Kidney (tissue), 14 donors: ENCODE data around the gene ARHGEF40. TPM values are rescaled to one million over a fixed set of nuclear protein-coding genes. Genes with fewer than 3 reads are reported as not detected.

Experiments
- DNase-seq, 5 donors: peaks; one replicate each; pipeline ENCODE4 v3.0.0-alpha.2; 2013 to 2020
- FAIRE-seq: peaks from 2 replicates; lab custom pipeline; 2012; peaks lifted over from hg19 to GRCh38; lab: Jason Lieb, UNC
- H3K27ac ChIP-seq, 2 donors: one replicate each; pipeline ENCODE4 v1.7.0; 2013; ENCODE audit warnings: low read depth in 2 of 2, low read length in 2 of 2, inconsistent platforms in 1 of 2
- H3K27me3 ChIP-seq: one replicate; pipeline ENCODE4 v1.7.1; 2013; ENCODE audit warnings: low read length, inconsistent platforms; ENCODE audit not compliant: control insufficient read depth, insufficient read depth
- H3K36me3 ChIP-seq, 3 donors: one replicate each; pipeline versions ENCODE4 v1.7.0 to v1.7.1; 2013; ENCODE audit warnings: low read length in 3 of 3, control low read depth in 1 of 3, inconsistent platforms in 1 of 3; ENCODE audit not compliant: insufficient read depth in 3 of 3, control insufficient read depth in 2 of 3
- H3K4me1 ChIP-seq, 3 donors: one replicate each; pipeline versions ENCODE4 v1.7.0 to v1.7.1; 2013; ENCODE audit warnings: low read length in 3 of 3, inconsistent platforms in 1 of 3, low read depth in 1 of 3; ENCODE audit not compliant: control insufficient read depth in 2 of 3, insufficient read depth in 2 of 3
- H3K4me3 ChIP-seq, 3 donors: one replicate each; pipeline versions ENCODE4 v1.7.0 to v1.8.1; 2013; ENCODE audit warnings: low read length in 3 of 3, control low read depth in 1 of 3, inconsistent platforms in 1 of 3
- H3K9ac ChIP-seq, 3 donors: one replicate each; pipeline versions ENCODE4 v1.7.0 to v1.7.1; 2013; ENCODE audit warnings: low read length in 3 of 3, control low read depth in 1 of 3, inconsistent platforms in 1 of 3
- H3K9me3 ChIP-seq, 3 donors: one replicate each; pipeline versions ENCODE4 v1.7.0 to v1.7.1; 2013; ENCODE audit warnings: low read length in 3 of 3, control low read depth in 1 of 3, inconsistent platforms in 1 of 3; ENCODE audit not compliant: control insufficient read depth in 2 of 3, insufficient read depth in 1 of 3
- intact Hi-C: fragments of 100-400 bp; cut with DNase I; formaldehyde crosslinking; loops from one replicate; pipeline ENCODE4 v1.11.1; 2022
- polyA plus RNA-seq: library from polyadenylated mRNA; stranded (reverse); fragments of 350-450 nt; fragmentation: Illumina TruSeq; extraction: RNeasy Lipid Tissue Mini Kit (QIAGEN cat#74804); gene quantifications from one replicate; pipeline ENCODE4 v1.2.3, GENCODE V29; 2014; ENCODE audit warnings: low read depth, low replicate concordance; ENCODE audit not compliant: insufficient read depth
- total RNA-seq: library from RNA; stranded (reverse); fragmentation: NEBNext Ultra II Directional; extraction: Animal tissue kit (Norgen Biotek cat#: 25700); gene quantifications from one replicate; pipeline ENCODE4 v1.2.1, GENCODE V29; 2021
- TF ChIP-seq, protein P1 (sequence below): IDR thresholded peaks from 3 replicates; pipeline ENCODE4 v1.5.1; 2012; ENCODE audit warnings: mild to moderate bottlenecking, moderate library complexity, borderline replicate concordance; ENCODE audit not compliant: insufficient read depth; ENCODE audit errors: extremely low read depth
- donor health status: control.
- donor health status: control.
- donor health status: control.
- donor health status: control.
- donor health status: control.
- donor health status: DM: yes; HTN: yes; CAD: no.
- donor health status: Normal renal cell carcinoma (clear cell type).

ARHGEF40 gene
- total and polyA plus RNA-seq, 2 donors from 2014 or later: 15.9 to 25.6 TPM

DNA sequence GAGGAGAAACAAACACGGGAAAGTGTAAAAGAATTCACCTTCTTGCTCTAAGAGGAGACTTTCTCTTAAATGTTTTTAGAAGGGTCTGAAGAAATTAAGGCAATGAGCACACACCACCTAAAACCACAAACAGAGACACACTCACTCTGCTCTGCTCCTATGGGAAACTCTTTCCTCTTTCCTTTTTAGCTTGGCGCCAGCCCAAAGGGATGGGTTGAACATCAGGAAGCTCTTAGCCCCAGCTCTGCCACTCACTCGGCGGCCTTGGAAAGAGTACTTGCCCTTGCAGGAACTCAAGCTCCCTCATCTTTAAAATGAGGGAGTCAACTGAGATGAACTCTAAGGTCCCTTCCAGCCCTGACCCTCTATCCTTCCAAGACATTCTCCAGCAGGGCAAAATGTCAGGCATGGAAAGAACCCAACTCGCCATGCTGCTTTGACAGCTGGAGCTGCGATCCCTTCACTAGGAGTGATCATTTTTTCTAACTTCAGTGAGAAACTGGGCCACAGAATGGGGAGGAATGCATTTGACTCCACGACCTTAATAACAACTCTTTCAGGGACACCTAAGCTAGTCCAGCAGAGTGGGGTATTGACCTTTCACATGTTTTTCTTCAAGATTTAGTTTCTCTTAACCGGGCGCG, 13.5 kb upstream of the ARHGEF40 start:
- TF ChIP-seq, protein P1, sequence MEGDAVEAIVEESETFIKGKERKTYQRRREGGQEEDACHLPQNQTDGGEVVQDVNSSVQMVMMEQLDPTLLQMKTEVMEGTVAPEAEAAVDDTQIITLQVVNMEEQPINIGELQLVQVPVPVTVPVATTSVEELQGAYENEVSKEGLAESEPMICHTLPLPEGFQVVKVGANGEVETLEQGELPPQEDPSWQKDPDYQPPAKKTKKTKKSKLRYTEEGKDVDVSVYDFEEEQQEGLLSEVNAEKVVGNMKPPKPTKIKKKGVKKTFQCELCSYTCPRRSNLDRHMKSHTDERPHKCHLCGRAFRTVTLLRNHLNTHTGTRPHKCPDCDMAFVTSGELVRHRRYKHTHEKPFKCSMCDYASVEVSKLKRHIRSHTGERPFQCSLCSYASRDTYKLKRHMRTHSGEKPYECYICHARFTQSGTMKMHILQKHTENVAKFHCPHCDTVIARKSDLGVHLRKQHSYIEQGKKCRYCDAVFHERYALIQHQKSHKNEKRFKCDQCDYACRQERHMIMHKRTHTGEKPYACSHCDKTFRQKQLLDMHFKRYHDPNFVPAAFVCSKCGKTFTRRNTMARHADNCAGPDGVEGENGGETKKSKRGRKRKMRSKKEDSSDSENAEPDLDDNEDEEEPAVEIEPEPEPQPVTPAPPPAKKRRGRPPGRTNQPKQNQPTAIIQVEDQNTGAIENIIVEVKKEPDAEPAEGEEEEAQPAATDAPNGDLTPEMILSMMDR: no peak
- Histone ChIP-seq H3K27ac (no peak overlapping the region), H3K27me3 (no peaks in the 10 kb centered on the region), H3K4me3 (no peak overlapping the region), H3K9ac (no peak overlapping the region), H3K36me3 (no peaks in the 10 kb centered on the region), H3K9me3 (no peaks in the 10 kb centered on the region), H3K4me1 (peaks cover 0 to 21% (median 5%) of the 10 kb centered on the region in 3 donors)
- DNase-seq (no peak), FAIRE-seq (no peak)
- intact Hi-C loops: no loop called here

DNA sequence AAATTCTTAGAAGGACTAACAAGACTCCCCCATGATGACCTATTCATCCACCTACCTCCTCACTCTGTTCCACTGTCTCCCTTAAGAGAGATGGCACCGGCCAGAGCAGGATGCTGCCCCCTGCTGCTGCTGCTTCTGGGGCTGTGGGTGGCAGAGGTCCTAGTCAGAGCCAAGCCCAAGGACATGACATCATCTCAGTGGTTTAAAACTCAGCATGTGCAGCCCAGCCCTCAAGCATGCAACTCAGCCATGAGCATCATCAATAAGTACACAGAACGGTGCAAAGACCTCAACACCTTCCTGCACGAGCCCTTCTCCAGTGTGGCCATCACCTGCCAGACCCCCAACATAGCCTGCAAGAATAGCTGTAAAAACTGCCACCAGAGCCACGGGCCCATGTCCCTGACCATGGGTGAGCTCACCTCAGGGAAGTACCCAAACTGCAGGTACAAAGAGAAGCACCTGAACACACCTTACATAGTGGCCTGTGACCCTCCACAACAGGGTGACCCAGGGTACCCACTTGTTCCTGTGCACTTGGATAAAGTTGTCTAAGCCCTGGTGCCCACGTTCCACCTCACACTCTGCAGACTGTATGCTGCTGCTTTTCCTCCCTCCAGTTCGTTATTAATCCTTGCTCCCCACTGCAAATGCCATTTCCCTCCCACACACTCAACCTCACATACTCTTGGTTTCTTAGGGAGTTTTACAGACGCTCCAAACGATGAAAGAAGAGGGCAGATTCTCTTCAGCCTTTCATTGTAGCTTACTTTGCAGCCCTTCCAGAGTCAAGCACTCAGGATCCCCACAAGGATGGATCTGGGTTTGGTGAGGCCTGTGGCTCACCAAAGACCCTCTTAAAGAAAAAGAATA, 12.1 kb upstream of the ARHGEF40 start, which contains the start of gene RNASE8:
Gene RNASE8, plus strand, starts transcription at position 20 of the 873 bp plus-strand sequence. Its CDS starts 71 bp downstream, at position 91.
- no peaks in the 10 kb centered on the region for H3K27me3 ChIP-seq
- no peak within 1 kb of the TSS for H3K4me3 ChIP-seq
- no peak within 1 kb of the TSS for H3K9ac ChIP-seq
- no peak within 1 kb of the TSS for H3K27ac ChIP-seq
- DNase-seq: no peak
- no peak for FAIRE-seq
- TF ChIP-seq, protein P1: no peak
- no peaks in the 10 kb centered on the region for H3K9me3 ChIP-seq
- intact Hi-C loops: no loop called here
- peaks cover under 1 to 21% (median 5%) of the 10 kb centered on the region in 3 donors for H3K4me1 ChIP-seq
- no peaks in the 10 kb centered on the region for H3K36me3 ChIP-seq

DNA sequence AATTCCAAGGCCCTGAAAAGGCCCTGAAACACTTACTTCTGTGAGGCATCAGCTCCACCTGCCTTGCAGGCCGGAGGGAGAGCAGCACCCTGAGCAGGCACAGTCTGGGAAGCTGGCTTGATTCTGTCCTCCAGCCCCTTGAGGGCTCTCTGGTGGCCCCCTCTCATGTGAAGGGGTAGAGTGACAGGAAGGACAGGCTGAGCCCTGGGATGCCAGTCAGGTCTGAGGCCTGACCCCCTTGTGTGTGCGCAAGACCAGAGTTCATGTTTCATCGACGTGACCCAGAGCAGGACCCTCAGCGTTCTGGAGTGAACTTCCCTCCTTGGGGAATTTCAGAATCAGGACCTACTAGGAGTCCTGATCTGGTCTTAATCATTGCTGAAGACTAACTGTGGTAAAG, 11.2 kb upstream of the ARHGEF40 start:
- intact Hi-C loops: no loop called here
- Histone ChIP-seq H3K36me3 (no peaks in the 10 kb centered on the region), H3K9ac (no peak overlapping the region), H3K4me1 (peaks cover 4 to 17% (median 5%) of the 10 kb centered on the region in 3 donors), H3K27ac (no peak overlapping the region), H3K27me3 (no peaks in the 10 kb centered on the region), H3K9me3 (no peaks in the 10 kb centered on the region), H3K4me3 (no peak overlapping the region)
- no peak for DNase-seq
- FAIRE-seq: no peak
- TF ChIP-seq, protein P1: no peak
